Measurements from ENCODE around the gene LTBP3. TPM values are rescaled to one million over a fixed set of nuclear protein-coding genes. Genes with fewer than 3 reads are reported as not detected.

The LTBP3 gene
- total RNA-seq, 3 donors from 2014 or later, result 63.0 to 98.9 (median 95.7) TPM

DNA sequence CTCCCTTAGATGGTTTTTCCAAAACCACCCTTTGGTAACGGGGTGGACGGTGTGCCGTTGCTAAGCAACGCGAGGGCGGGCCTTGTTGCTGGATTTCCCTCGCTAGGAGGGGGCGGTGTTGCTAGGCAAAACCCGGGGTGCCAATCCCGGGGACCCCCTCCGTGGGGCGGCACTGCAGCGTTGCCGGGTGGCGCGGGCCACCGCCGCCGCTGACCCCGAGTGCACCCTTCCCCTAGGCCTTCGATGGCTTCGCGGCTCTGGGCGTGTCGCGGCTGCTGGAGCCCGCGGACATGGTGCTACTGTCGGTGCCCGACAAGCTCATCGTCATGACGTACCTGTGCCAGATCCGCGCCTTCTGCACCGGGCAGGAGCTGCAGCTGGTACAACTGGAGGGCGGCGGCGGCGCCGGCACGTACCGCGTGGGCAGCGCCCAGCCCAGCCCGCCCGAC is 26.6 kb upstream of the LTBP3 start:
- intact Hi-C loops (cut with DNase I; ENCODE audit: low total_unique reads), result loop anchor here (5.0 kb wide), 1 partner anchor 42 kb away; no protein-coding TSS in a partner anchor
- Histone ChIP-seq H3K9me3 (no peaks in the 10 kb centered on the region), H3K4me3 (no peak overlapping the region), H3K27me3 (no peaks in the 10 kb centered on the region), H3K27ac (no peak overlapping the region), H3K4me1 (no peaks in the 10 kb centered on the region), H3K36me3 (no peaks in the 10 kb centered on the region)
- DNase-seq (ENCODE audit: low spot score in 2 of 2), result no peak
- TF ChIP-seq POLR2AphosphoS5 (IDR thresholded peaks at IDR 0.05) (no peak), POLR2A (IDR thresholded peaks at IDR 0.05) (no peak)
- TF ChIP-seq, protein P1, sequence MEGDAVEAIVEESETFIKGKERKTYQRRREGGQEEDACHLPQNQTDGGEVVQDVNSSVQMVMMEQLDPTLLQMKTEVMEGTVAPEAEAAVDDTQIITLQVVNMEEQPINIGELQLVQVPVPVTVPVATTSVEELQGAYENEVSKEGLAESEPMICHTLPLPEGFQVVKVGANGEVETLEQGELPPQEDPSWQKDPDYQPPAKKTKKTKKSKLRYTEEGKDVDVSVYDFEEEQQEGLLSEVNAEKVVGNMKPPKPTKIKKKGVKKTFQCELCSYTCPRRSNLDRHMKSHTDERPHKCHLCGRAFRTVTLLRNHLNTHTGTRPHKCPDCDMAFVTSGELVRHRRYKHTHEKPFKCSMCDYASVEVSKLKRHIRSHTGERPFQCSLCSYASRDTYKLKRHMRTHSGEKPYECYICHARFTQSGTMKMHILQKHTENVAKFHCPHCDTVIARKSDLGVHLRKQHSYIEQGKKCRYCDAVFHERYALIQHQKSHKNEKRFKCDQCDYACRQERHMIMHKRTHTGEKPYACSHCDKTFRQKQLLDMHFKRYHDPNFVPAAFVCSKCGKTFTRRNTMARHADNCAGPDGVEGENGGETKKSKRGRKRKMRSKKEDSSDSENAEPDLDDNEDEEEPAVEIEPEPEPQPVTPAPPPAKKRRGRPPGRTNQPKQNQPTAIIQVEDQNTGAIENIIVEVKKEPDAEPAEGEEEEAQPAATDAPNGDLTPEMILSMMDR (IDR thresholded peaks at IDR 0.05), result no peak

DNA sequence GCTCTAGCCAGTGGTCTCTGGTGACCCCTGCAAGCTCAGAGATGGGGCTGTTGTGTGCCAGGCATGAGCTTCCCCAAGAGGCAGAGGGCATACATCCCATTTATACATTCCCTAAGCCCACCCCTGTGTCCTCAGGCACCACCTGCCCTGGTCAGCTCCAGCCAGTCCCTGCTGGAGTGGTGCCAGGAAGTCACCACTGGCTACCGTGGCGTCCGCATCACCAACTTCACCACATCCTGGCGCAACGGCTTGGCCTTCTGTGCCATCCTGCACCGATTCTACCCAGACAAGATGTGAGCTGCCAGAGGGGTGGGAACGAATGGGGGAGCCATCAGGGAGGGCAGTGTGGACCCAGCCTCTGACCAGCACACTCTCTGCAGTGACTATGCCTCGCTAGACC is 25.9 kb upstream of the LTBP3 start:
- Histone ChIP-seq H3K4me1 (no peaks in the 10 kb centered on the region), H3K27me3 (no peaks in the 10 kb centered on the region), H3K9me3 (no peaks in the 10 kb centered on the region), H3K4me3 (no peak overlapping the region), H3K36me3 (no peaks in the 10 kb centered on the region), H3K27ac (no peak overlapping the region)
- intact Hi-C loops (cut with DNase I; ENCODE audit: low total_unique reads), result no loop called here
- no peak for TF ChIP-seq POLR2AphosphoS5 (IDR thresholded peaks at IDR 0.05)
- TF ChIP-seq, protein P1 (IDR thresholded peaks at IDR 0.05), result no peak
- TF ChIP-seq POLR2A (IDR thresholded peaks at IDR 0.05), result no peak
- DNase-seq (ENCODE audit: low spot score in 2 of 2), result no peak

DNA sequence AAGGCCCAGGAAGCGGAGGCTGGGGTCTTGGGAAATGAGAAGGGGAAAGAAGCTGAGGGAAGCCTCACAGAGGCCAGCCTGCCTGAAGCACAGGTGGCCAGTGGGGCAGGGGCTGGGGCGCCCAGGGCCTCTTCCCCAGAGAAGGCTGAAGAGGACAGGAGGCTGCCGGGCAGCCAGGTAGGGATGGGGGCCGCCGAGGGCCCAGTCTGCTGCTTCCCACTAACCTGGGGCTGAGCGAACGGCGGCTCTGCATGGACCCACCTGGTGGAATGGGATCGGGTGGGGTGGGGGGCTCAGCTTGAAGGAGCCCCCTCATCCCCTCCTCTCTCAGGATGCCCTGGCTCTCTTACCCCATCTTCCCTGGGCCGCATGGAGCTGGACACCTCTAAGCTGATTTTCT is 25.4 kb upstream of the LTBP3 start:
- H3K9me3 ChIP-seq, result no peaks in the 10 kb centered on the region
- DNase-seq (ENCODE audit: low spot score in 2 of 2), result no peak
- intact Hi-C loops (cut with DNase I; ENCODE audit: low total_unique reads), result no loop called here
- no peak overlapping the region for H3K4me3 ChIP-seq
- H3K27me3 ChIP-seq, result no peaks in the 10 kb centered on the region
- no peaks in the 10 kb centered on the region for H3K4me1 ChIP-seq
- no peak overlapping the region for H3K27ac ChIP-seq
- no peaks in the 10 kb centered on the region for H3K36me3 ChIP-seq
- TF ChIP-seq, protein P1 (IDR thresholded peaks at IDR 0.05), result no peak
- TF ChIP-seq POLR2A (IDR thresholded peaks at IDR 0.05) (no peak), POLR2AphosphoS5 (IDR thresholded peaks at IDR 0.05) (no peak)

DNA sequence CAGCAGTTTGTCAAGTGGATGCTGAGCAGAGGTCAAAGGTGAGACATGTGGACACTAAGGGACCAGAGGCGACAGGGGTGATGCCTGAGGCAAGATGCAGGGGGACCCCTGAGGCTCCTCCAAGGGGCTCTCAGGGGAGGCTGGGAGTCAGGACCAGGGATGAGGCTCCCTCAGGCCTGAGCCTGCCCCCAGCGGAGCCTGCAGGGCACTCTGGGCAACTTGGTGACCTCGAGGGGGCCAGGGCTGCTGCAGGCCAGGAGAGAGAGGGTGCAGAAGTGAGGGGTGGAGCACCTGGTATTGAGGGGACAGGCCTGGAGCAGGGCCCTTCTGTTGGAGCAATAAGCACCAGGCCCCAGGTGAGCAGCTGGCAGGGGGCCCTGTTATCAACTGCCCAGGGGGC is 23.8 kb upstream of the LTBP3 start:
- DNase-seq (ENCODE audit: low spot score in 2 of 2), result no peak
- Histone ChIP-seq H3K36me3 (no peaks in the 10 kb centered on the region), H3K4me1 (peaks cover 4 to 7% of the 10 kb centered on the region in 2 donors), H3K27me3 (no peaks in the 10 kb centered on the region), H3K4me3 (no peak overlapping the region), H3K27ac (no peak overlapping the region), H3K9me3 (no peaks in the 10 kb centered on the region)
- intact Hi-C loops (cut with DNase I; ENCODE audit: low total_unique reads), result no loop called here
- TF ChIP-seq, protein P1 (IDR thresholded peaks at IDR 0.05), result no peak
- no peak for TF ChIP-seq POLR2A (IDR thresholded peaks at IDR 0.05)
- TF ChIP-seq POLR2AphosphoS5 (IDR thresholded peaks at IDR 0.05), result no peak

- peaks cover 11 to 15% of the 10 kb centered on the region in 2 donors for H3K4me1 ChIP-seq
- no peaks in the 10 kb centered on the region for H3K36me3 ChIP-seq
- H3K4me3 ChIP-seq, result no peak overlapping the region
Measured at GRCh38 chr11:65580756-65581155, 22.6 kb upstream of the LTBP3 start.

More at GRCh38 chr11:65580756-65581155, 22.6 kb upstream of the LTBP3 start:
- DNase-seq (ENCODE audit: low spot score in 2 of 2), result no peak
- Histone ChIP-seq H3K27me3 (no peaks in the 10 kb centered on the region), H3K9me3 (no peaks in the 10 kb centered on the region), H3K27ac (no peak overlapping the region)
- TF ChIP-seq, protein P1 (IDR thresholded peaks at IDR 0.05), result no peak
- intact Hi-C loops (cut with DNase I; ENCODE audit: low total_unique reads), result no loop called here
